BLaER1 treated with 17β-estradiol and CSF1 and Interleukin-3, amounts not matched to agents 10 nM and 100 nM (cell line): ENCODE results near the gene ABL1.
"Not testable (repeated sequence)": the region's sequence is repeated elsewhere in the genome, so short reads cannot be mapped to it uniquely, and the experiment has no call there.

Source experiments
- H3K27ac ChIP-seq, 11 experiments: shearing (Covaris generic); formaldehyde crosslinking; 2 replicates each; pipeline ENCODE4 v1.8.1; 2022
- H3K27me3 ChIP-seq, 11 experiments: shearing (Covaris generic); formaldehyde crosslinking; 2 replicates each; pipeline ENCODE4 v1.8.1; 2022
- H3K36me3 ChIP-seq, 11 experiments: shearing (Covaris generic); formaldehyde crosslinking; 2 replicates each; pipeline ENCODE4 v1.8.1; 2022
- H3K4me1 ChIP-seq, 10 experiments: shearing (Covaris generic); formaldehyde crosslinking; 2 replicates each; pipeline ENCODE4 v1.8.1; 2022
- H3K4me2 ChIP-seq, 11 experiments: shearing (Covaris generic); formaldehyde crosslinking; 2 replicates each; pipeline ENCODE4 v1.8.1; 2022
- H3K4me3 ChIP-seq, 10 experiments: shearing (Covaris generic); formaldehyde crosslinking; 2 replicates each; pipeline ENCODE4 v1.8.1; 2022
- H3K9ac ChIP-seq, 11 experiments: shearing (Covaris generic); formaldehyde crosslinking; 2 replicates each; pipeline ENCODE4 v1.8.1; 2022
- H3K9me3 ChIP-seq, 11 experiments: shearing (Covaris generic); formaldehyde crosslinking; replicated peaks in 1 of 11; 2 replicates each; pipeline ENCODE4 v1.8.1; 2022
- H4K20me1 ChIP-seq, 11 experiments: shearing (Covaris generic); formaldehyde crosslinking; 2 replicates each; pipeline ENCODE4 v1.8.1; 2022
- Cebpa-rat ChIP-seq, 11 experiments: shearing (Covaris generic); IDR thresholded peaks; 2 replicates each; pipeline ENCODE4 v1.8.1; 2022

Gene ABL1

DNA sequence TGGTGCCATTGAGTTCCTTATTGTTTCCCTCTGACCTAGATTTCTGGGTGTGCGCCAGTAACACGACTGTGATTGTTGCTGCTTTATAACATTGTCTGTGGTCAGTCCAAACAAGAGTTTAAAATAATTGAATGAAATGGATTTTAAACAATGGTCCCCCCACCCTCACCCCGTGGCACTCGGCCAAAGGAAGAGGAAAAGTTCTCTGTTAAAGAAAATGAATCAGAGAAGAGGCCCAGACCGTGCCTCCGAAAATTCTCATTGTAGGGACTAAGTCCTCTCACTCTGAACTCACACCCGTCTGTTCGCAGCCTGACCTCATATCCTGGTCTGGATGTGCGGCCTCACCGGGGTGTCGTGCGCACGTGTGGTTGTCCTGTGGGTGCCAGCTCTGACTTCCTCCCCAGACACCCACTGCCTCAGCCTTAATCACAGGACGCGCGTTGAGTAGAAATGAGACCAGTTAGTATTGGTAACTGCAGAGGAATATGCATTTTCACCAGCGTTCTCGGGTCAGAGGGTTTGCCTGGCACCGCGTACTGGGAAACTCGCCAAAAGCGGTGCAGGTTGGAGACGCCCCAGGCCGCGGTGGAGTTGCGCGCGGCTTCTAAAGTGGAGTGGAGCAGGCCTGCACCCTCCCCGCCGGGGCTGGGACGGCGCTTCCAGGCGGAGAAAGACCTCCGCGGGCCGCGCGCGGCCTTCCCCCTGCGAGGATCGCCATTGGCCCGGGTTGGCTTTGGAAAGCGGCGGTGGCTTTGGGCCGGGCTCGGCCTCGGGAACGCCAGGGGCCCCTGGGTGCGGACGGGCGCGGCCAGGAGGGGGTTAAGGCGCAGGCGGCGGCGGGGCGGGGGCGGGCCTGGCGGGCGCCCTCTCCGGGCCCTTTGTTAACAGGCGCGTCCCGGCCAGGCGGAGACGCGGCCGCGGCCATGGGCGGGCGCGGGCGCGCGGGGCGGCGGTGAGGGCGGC, at the start of gene ABL1:
Gene ABL1, plus strand, starts transcription at position 884 of the 966 bp plus-strand sequence. CDS start 193 bp downstream, outside the sequence.
- peak within 1 kb of the TSS; percentile 85 to 95 (median 91) for H3K4me2 ChIP-seq
- no peaks in the 10 kb centered on the region for H3K27me3 ChIP-seq
- no peaks in the 10 kb centered on the region for H3K9me3 ChIP-seq
- H3K36me3 ChIP-seq: peaks cover 0 to 4% (median 0%) of the 10 kb centered on the region in 11 experiments; a peak in 2 of 22 replicates
- H3K9ac ChIP-seq: peak within 1 kb of the TSS; percentile 92 to 98 (median 97)
- H3K4me1 ChIP-seq: peaks cover 44 to 53% (median 49%) of the 10 kb centered on the region in 10 experiments
- peaks cover 33 to 93% (median 39%) of the 10 kb centered on the region in 11 experiments for H4K20me1 ChIP-seq
- peak within 1 kb of the TSS; percentile 87 to 98 (median 96) for H3K27ac ChIP-seq
- TF ChIP-seq Cebpa-rat (IDR thresholded peaks at IDR 0.05): no peak
- H3K4me3 ChIP-seq: peak within 1 kb of the TSS; percentile 70 to 87 (median 80)

DNA sequence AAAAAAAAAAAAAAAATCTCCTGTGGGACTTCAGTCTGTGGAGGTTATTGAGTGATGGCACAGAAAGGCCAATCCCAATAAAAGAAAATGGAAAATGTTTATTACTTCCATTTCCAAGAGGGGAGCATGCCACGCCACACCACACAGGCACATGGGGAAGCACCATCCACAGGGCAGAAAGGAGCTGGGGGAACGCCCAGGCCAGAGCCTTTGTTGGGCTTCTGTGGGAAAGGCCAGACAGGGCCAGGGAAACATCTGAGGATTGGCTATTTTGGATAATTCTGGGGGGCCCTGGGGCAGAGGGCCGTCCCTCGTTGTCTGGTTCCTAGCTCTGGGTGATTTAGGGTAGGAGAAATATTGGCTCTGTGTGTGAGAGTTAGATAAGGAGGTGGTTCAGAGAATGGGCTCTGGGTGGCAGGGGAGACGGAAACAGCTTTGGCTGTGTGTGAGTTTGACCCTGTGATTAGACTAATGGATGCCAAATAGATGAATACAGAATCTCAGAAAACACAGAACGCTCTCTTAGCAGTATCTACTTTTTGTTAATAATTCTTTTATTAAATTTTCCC, 49.0 kb upstream of the ABL1 start:
- Histone ChIP-seq H3K36me3 (peaks cover 0 to 21% (median 11%) of the 10 kb centered on the region in 11 experiments; a peak in 11 of 22 replicates), H3K4me2 (no peak overlapping the region), H4K20me1 (peaks cover 0 to 83% (median 18%) of the 10 kb centered on the region in 11 experiments; a peak in 13 of 22 replicates), H3K27me3 (no peaks in the 10 kb centered on the region), H3K9me3 (peaks cover 16 to 28% (median 18%) of the 10 kb centered on the region in 11 experiments), H3K4me1 (peaks cover 0 to 8% (median 3%) of the 10 kb centered on the region in 10 experiments; a peak in 12 of 20 replicates), H3K9ac (no peak overlapping the region), H3K4me3 (no peak overlapping the region), H3K27ac (no peak overlapping the region)
- TF ChIP-seq Cebpa-rat (IDR thresholded peaks at IDR 0.05): no peak

DNA sequence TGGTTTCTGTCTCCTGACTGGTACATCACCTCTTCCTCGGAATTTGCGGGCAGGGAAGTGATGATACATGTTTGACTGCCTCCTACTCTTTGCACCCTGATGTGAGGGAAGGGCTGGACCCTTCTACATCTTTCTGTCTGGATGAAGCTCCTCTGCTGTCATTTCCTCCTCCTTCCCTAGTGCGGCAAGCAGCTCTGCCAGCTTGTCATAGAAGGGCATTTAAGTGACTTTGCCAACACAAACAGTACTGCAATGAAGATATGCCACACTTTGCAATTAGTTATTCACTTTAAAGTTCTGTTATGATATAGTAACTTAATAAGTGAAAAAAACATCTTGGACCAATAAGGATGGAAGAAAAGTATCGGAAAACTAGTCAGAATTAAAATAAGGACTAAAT, 48.5 kb upstream of the ABL1 start:
- no peaks in the 10 kb centered on the region for H3K27me3 ChIP-seq
- H4K20me1 ChIP-seq: peaks cover 0 to 83% (median 18%) of the 10 kb centered on the region in 11 experiments; a peak in 14 of 22 replicates
- no peak for TF ChIP-seq Cebpa-rat (IDR thresholded peaks at IDR 0.05)

DNA sequence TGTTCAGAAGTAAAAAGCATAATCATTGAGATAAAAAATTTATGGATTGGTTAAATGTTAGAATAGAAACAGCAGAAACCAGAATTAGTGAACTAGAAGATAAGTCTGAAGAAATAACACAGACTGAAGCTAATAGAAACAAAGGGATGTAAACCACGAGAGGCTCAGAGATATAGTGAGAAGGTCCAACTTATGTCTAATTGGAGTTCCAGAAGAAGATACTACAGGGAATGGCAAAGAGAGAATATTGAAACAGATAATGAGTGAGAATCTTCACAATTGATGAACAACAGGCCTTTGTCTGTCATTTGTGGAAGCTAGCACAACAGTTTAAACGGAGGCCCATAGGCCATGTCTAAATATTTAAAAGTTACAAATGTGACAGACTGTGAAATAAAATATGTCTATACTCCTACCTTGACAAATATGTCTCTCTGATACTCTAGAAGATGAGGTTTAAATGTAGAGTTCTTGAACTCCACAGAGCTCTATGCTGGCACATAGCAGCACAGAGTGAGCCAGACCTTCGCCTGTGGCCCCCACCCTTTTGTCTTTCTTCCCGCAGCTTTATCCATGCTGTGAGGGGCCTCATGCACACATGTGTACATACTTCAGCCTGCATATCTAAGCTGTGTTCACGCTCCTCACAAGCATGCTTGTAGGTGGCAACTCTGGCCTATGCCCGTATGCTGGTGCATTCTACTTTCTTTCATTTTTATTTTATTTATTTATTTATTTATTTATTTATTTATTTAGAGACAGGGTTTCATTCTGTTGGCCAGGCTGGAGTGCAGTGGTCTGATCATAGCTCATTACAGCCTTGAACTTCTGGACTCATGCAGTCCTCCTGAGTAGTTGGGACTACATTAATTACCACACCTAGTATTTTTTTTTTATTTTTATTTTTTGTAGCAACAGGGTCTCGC, 45.0 kb upstream of the ABL1 start:
- H3K9ac ChIP-seq: no peak overlapping the region
- H3K9me3 ChIP-seq: peaks cover 16 to 28% (median 18%) of the 10 kb centered on the region in 11 experiments
- no peak for TF ChIP-seq Cebpa-rat (IDR thresholded peaks at IDR 0.05)

More for the DNA sequence above, 48.5 kb upstream of the ABL1 start:
- no peak overlapping the region for H3K27ac ChIP-seq
- no peak overlapping the region for H3K9ac ChIP-seq
- H3K36me3 ChIP-seq: peaks cover 0 to 21% (median 11%) of the 10 kb centered on the region in 11 experiments; a peak in 11 of 22 replicates
- H3K4me2 ChIP-seq: no peak overlapping the region
- H3K4me3 ChIP-seq: no peak overlapping the region
- peaks cover 0 to 3% (median 0%) of the 10 kb centered on the region in 10 experiments; a peak in 2 of 20 replicates for H3K4me1 ChIP-seq
- peaks cover 16 to 28% (median 18%) of the 10 kb centered on the region in 11 experiments for H3K9me3 ChIP-seq

DNA sequence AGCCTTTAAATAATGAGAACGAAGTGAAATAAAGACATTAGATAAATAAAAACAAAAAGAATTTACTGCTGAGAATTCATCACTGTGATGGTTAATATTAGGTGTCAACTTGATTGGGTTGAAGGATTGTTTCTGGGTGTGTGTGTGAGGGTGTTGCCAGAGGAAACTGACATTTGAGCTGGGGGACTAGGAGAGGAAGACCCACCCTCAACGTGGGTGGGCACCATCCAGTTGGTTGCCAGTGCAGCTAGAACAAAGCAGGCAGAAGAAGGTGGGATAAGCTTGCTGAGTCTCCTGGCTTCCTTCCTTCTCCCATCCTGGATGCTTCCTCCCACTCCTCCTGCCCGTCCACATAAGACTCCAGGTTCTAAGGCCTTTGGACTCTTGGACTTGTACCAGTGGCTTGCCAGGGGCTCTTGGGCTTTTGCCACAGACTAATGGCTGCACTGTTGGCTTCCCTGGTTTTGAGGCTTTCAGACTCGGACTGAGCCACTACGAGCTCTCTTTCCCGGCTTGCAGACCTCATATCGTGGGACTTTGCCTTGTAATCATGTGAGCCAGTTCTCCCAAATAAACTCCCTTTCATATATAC, 43.7 kb upstream of the ABL1 start:
- Histone ChIP-seq H3K36me3 (peaks cover 0 to 18% (median 6%) of the 10 kb centered on the region in 11 experiments; a peak in 10 of 22 replicates), H3K9ac (no peak overlapping the region), H3K4me3 (no peak overlapping the region), H3K27me3 (no peaks in the 10 kb centered on the region), H3K4me1 (peaks cover 0 to 17% (median 0%) of the 10 kb centered on the region in 10 experiments; a peak in 6 of 20 replicates), H3K27ac (no peak overlapping the region), H3K4me2 (0 out of 22 replicates have a peak overlapping the region, but pooled peaks of 1 of the 11 experiments have one; percentile 9), H4K20me1 (peaks cover 0 to 83% (median 11%) of the 10 kb centered on the region in 11 experiments; a peak in 11 of 22 replicates), H3K9me3 (peaks cover 16 to 28% (median 18%) of the 10 kb centered on the region in 11 experiments)
- TF ChIP-seq Cebpa-rat (IDR thresholded peaks at IDR 0.05): no peak

More for the DNA sequence above, 45.0 kb upstream of the ABL1 start:
- H3K27ac ChIP-seq: no peak overlapping the region
- peaks cover 0 to 12% (median 0%) of the 10 kb centered on the region in 10 experiments; a peak in 6 of 20 replicates for H3K4me1 ChIP-seq
- no peak overlapping the region for H3K4me2 ChIP-seq
- no peaks in the 10 kb centered on the region for H3K27me3 ChIP-seq
- H3K4me3 ChIP-seq: no peak overlapping the region
- peaks cover 0 to 18% (median 7%) of the 10 kb centered on the region in 11 experiments; a peak in 11 of 22 replicates for H3K36me3 ChIP-seq
- H4K20me1 ChIP-seq: peaks cover 0 to 84% (median 15%) of the 10 kb centered on the region in 11 experiments; a peak in 14 of 22 replicates

DNA sequence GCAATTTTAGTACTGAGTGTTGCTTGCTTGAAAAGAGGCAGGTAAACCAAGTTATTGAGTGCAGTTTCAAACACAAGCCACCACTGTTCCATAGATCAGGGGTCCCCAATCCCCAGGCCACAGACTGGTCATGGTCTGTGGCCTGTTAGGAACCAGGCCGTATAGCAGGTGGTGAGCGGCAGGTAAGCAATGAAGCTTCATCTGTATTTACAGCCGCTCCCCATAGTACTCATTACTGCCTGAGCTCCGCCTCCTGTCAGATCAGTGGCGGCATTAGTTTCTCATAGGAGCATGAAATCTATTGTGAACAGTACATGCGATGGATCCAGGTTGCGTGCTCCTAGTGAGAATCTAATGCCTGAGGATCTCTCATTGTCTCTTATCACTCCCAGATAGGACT, 41.5 kb upstream of the ABL1 start:
- no peak overlapping the region for H3K9ac ChIP-seq
- no peak overlapping the region for H3K4me2 ChIP-seq
- H3K27me3 ChIP-seq: no peaks in the 10 kb centered on the region
- peaks cover 0 to 17% (median 0%) of the 10 kb centered on the region in 10 experiments; a peak in 6 of 20 replicates for H3K4me1 ChIP-seq
- peaks cover 0 to 81% (median 9%) of the 10 kb centered on the region in 11 experiments; a peak in 10 of 22 replicates for H4K20me1 ChIP-seq
- H3K9me3 ChIP-seq: peaks cover 16 to 18% (median 17%) of the 10 kb centered on the region in 11 experiments
- TF ChIP-seq Cebpa-rat (IDR thresholded peaks at IDR 0.05): no peak
- H3K4me3 ChIP-seq: no peak overlapping the region
- H3K27ac ChIP-seq: no peak overlapping the region
- peaks cover 0 to 15% (median 6%) of the 10 kb centered on the region in 11 experiments; a peak in 9 of 22 replicates for H3K36me3 ChIP-seq

DNA sequence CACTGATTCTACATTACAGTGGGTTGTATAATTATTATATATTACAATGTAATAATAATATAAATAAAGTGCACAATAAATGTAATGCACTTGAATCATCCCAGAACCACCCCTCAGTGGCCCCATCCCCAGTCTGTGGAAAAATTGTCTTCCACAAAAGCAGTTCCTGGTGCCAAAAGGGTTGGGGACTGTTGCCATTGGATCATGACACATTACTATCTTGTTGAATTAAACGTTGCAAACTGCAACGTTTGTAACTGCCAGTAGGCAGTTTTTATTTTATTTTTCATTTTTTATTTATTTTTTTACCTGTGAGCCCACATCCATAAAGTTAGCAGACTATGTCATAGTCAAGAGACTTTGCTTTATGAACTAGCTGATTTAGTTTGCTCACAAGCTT, 41.0 kb upstream of the ABL1 start:
- Histone ChIP-seq H3K36me3 (peaks cover 0 to 11% (median 3%) of the 10 kb centered on the region in 11 experiments; a peak in 9 of 22 replicates), H4K20me1 (peaks cover 0 to 82% (median 9%) of the 10 kb centered on the region in 11 experiments; a peak in 12 of 22 replicates), H3K9me3 (peaks cover 12 to 13% (median 13%) of the 10 kb centered on the region in 11 experiments), H3K4me1 (peaks cover 0 to 17% (median 0%) of the 10 kb centered on the region in 10 experiments; a peak in 6 of 20 replicates)
- H3K9ac ChIP-seq, H3K4me2 ChIP-seq, H3K27ac ChIP-seq, H3K27me3 ChIP-seq, H3K4me3 ChIP-seq: not testable (repeated sequence)

DNA sequence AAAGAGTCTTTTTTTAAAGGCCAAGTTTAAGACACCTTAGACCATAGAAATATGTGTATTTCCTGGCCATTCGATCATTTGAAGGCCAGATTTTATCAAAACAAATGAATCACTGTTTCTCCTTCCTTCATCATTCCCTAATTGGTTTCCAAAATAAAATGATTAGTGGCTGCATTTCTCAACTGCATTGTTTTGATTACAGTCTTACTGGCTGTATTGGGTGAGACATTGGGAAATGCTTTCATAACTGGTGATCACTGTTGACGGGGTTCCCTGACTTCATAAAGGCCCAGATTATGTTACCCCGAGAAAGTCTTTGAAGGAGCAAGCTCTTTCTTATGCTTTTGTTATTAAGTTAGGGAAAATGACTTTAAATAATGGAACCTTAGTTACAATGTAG, 40.6 kb upstream of the ABL1 start:
- not testable (repeated sequence) for H3K27me3 ChIP-seq, H3K4me3 ChIP-seq, H3K27ac ChIP-seq, H3K9ac ChIP-seq, H3K9me3 ChIP-seq, H3K36me3 ChIP-seq
- peak overlapping the region in 1 of 11 experiments; percentile 10; a peak in 1 of 22 replicates for H3K4me2 ChIP-seq
- peaks cover 0 to 86% (median 12%) of the 10 kb centered on the region in 11 experiments; a peak in 12 of 22 replicates for H4K20me1 ChIP-seq
- H3K4me1 ChIP-seq: peaks cover 0 to 17% (median 0%) of the 10 kb centered on the region in 10 experiments; a peak in 6 of 20 replicates
